Progenitor cell of endocrine pancreas (in vitro differentiated cells): ENCODE measurements around the gene RASA1. TPM values are rescaled to one million over a fixed set of nuclear protein-coding genes. Genes with fewer than 3 reads are reported as not detected.
A peak's percentile ranks its signal among the peaks of the same experiment; 100 is the strongest.

ENCODE experiments used
- DNase-seq: peaks from one replicate; pipeline ENCODE4 v3.0.0; 2021; ENCODE audit warnings: low spot score; ENCODE audit not compliant: unreplicated experiment
- H3K27ac Mint-ChIP-seq: 2 replicates; pipeline ENCODE4 v1.8.0; 2021; ENCODE audit warnings: mild to moderate bottlenecking, moderate library complexity, mixed read lengths
- H3K27me3 Mint-ChIP-seq: 2 replicates; pipeline ENCODE4 v1.8.0; 2021; ENCODE audit warnings: mixed read lengths
- H3K36me3 Mint-ChIP-seq: 2 replicates; pipeline ENCODE4 v1.8.0; 2022; ENCODE audit warnings: mixed read lengths; ENCODE audit not compliant: insufficient read depth
- H3K4me1 Mint-ChIP-seq: 2 replicates; pipeline ENCODE4 v1.8.0; 2021; ENCODE audit warnings: low read depth, mixed read lengths
- H3K4me3 Mint-ChIP-seq: 2 replicates; pipeline ENCODE4 v1.8.0; 2021; ENCODE audit warnings: low read depth, mild to moderate bottlenecking, moderate library complexity, mixed read lengths
- H3K9me3 Mint-ChIP-seq: 2 replicates; pipeline ENCODE4 v1.8.0; 2021; ENCODE audit warnings: low read depth, mixed read lengths
- long read RNA-seq: library from polyadenylated mRNA; unstranded; transcript quantifications from one replicate; pipeline ENCODE4 v2.0.0, GENCODE V29; 2020
- total RNA-seq: library from RNA; stranded (reverse); gene quantifications from 2 replicates; pipeline ENCODE4 v1.2.1, GENCODE V29; 2021
- TF ChIP-seq, protein P1 (sequence below): fragments of 200-600 bp; sonication (generic); IDR thresholded peaks from one replicate; pipeline ENCODE4 v1.5.0; 2021; ENCODE audit warnings: antibody characterized with exemption, mild to moderate bottlenecking; ENCODE audit not compliant: unreplicated experiment

RASA1 gene
- 42.0 and 42.6 TPM in 2 replicates for total RNA-seq
- long read RNA-seq, partial matches to known transcripts: 4 of 10 reads
- long read RNA-seq, other reads (novel, unspliced or antisense): 5 of 10 reads

DNA sequence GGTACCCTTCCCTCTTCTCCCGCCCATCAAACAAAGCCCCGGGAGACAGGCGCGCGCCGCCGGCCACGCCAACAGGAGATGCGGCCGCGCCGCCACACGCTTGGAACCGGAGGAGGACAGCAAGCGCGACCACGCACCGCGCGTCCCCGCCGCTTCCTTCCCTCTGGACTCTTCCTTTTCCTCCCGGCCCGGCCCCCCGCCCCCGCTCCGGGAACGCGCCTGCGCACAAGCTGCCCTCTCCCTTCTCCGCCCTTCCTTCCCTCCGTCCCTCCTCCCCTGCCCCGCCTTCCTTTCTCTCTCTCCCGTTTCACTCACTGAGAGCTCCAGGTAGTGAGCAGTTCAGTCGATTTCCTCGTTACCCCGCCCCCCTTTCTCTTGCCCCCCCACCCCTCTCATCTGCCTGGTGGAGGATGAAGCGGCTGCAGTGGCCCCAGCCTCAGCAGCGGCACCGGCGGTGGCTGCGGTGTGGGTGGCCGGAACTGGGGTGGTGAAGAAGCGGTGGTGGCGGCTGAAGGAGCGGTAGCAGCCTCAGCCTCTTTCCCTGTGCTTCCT is at the start of gene RASA1:
Gene RASA1 (plus strand): TSS at position 310 of the 552 bp plus-strand sequence. CDS start 569 bp downstream, outside the sequence.
- peak within 1 kb of the TSS; percentile 100 for H3K4me3 Mint-ChIP-seq
- H3K36me3 Mint-ChIP-seq: peaks cover 2% of the 10 kb centered on the region
- H3K27me3 Mint-ChIP-seq: peaks cover 8% of the 10 kb centered on the region
- no peaks in the 10 kb centered on the region for H3K9me3 Mint-ChIP-seq
- peak within 1 kb of the TSS; percentile 100 for H3K27ac Mint-ChIP-seq
- TF ChIP-seq, protein P1, sequence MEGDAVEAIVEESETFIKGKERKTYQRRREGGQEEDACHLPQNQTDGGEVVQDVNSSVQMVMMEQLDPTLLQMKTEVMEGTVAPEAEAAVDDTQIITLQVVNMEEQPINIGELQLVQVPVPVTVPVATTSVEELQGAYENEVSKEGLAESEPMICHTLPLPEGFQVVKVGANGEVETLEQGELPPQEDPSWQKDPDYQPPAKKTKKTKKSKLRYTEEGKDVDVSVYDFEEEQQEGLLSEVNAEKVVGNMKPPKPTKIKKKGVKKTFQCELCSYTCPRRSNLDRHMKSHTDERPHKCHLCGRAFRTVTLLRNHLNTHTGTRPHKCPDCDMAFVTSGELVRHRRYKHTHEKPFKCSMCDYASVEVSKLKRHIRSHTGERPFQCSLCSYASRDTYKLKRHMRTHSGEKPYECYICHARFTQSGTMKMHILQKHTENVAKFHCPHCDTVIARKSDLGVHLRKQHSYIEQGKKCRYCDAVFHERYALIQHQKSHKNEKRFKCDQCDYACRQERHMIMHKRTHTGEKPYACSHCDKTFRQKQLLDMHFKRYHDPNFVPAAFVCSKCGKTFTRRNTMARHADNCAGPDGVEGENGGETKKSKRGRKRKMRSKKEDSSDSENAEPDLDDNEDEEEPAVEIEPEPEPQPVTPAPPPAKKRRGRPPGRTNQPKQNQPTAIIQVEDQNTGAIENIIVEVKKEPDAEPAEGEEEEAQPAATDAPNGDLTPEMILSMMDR: no peak
- peak; percentile 98 for DNase-seq
- peaks cover 24% of the 10 kb centered on the region for H3K4me1 Mint-ChIP-seq

DNA sequence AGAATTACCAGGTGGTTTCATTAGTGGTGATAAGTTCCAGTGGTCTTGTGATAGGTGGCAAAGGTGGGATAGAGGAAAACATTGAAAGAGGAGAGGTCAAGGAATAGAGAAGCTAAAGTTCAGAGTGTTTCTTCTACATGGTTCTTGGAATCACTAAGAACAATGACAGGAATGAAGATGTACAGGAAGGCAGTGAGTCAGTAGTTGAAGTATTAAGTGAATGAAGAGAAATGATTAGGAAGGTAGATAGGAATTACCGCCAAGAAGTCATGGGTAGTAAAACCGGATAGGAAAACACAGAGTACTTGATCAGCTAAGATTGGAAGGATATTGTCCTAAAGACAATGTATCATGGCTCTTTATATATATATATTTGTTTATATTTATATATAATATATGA is 37.9 kb upstream of the RASA1 start:
- H3K4me1 Mint-ChIP-seq: peaks cover 6% of the 10 kb centered on the region
- H3K27ac Mint-ChIP-seq: no peak overlapping the region
- no peak overlapping the region for H3K4me3 Mint-ChIP-seq
- TF ChIP-seq, protein P1: no peak
- H3K27me3 Mint-ChIP-seq: no peaks in the 10 kb centered on the region
- no peaks in the 10 kb centered on the region for H3K36me3 Mint-ChIP-seq
- no peak for DNase-seq
- no peaks in the 10 kb centered on the region for H3K9me3 Mint-ChIP-seq

DNA sequence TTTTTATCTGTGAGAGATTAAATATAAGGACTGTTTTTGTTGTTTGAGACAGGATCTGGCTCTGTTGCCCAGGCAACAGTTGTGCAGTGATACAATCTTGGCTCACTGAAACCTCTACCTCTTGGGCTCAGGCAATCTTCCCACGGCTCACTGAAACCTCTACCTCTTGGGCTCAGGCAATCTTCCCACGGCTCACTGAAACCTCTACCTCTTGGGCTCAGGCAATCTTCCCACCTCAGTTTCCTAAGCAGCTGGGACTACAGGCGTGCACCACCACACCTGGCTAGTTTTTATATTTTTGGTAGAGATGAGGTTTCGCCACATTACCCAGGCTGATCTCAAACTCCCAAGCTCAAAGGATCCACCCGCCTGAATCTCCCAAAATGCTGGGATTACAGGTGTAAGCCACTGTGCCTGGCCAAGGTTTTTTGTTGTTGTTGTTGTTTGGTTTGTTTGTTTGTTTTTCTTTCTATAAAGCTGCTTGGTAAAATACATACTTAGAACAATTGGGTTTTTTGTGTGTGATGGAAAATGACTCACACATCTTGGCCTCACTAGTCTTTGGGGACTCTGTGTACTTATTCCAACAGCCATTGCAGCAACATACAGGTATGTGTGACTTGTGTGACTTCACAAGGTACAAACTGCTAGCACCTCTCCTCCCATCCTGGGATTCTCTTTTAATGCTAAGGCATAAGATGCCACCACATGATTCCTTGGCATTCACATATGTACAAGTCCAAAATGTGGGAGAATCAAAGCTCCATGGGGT is 36.5 kb upstream of the RASA1 start:
- DNase-seq: no peak
- Mint-ChIP-seq H3K27me3 (no peaks in the 10 kb centered on the region), H3K4me1 (peaks cover 6% of the 10 kb centered on the region), H3K4me3 (no peak overlapping the region), H3K9me3 (no peaks in the 10 kb centered on the region), H3K27ac (no peak overlapping the region), H3K36me3 (no peaks in the 10 kb centered on the region)
- TF ChIP-seq, protein P1: no peak

DNA sequence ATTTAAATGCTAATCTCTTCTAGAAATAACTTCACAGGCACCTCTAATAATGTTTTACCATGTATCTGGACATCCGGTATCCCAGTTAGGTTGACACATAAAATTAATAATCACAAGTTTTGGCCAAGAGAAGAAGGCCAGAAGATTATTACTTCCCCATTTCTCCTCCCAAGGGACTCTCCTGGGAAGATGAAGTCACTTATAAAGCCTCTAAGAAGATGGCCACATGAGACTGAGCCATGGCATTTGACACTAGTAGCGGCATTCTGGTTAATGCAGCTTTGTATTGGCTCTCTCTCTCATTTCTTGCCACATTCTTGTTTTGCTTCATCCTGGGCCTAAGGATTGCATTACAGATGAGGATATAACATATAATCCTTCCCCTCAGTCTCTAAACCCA is 34.5 kb upstream of the RASA1 start:
- TF ChIP-seq, protein P1: no peak
- Mint-ChIP-seq H3K27ac (no peak overlapping the region), H3K4me3 (no peak overlapping the region), H3K4me1 (peaks cover 4% of the 10 kb centered on the region), H3K9me3 (no peaks in the 10 kb centered on the region), H3K27me3 (no peaks in the 10 kb centered on the region), H3K36me3 (no peaks in the 10 kb centered on the region)
- DNase-seq: no peak

DNA sequence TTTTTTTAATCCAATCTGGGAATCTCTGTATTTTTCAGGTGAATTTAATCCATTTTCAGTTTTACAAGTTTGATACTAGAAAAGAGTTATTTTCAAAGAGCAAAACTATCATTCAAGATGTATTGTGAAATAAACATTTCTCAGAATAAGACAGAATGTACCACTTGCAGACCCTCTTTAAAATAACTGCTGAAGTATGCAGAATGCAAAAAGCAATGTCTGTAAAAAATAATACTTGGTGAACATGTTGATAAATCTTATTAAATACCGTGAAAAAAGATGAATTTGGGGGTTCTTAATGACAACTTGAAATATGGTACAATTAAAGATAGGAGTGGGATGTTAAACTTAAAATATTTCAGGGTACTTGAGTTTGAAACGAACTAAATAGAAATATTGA is 26.1 kb upstream of the RASA1 start:
- Mint-ChIP-seq H3K4me3 (no peak overlapping the region), H3K9me3 (no peaks in the 10 kb centered on the region), H3K27ac (no peak overlapping the region), H3K36me3 (no peaks in the 10 kb centered on the region), H3K4me1 (peaks cover 3% of the 10 kb centered on the region), H3K27me3 (peaks cover 3% of the 10 kb centered on the region)
- TF ChIP-seq, protein P1: no peak
- no peak for DNase-seq
